ENCODE measurements around the gene ZNF217. TPM values are rescaled to one million over a fixed set of nuclear protein-coding genes. Genes with fewer than 3 reads are reported as not detected.

The ZNF217 gene
- polyA plus RNA-seq, 2 of the 4 experiments (the other 2 are of a cell fraction), result 22.2 to 30.5 TPM

- no peak for TF ChIP-seq RARB (CRISPR knock-in tag; IDR thresholded peaks at IDR 0.05)
- no peak for TF ChIP-seq KDM1A (IDR thresholded peaks at IDR 0.05; ENCODE audit: low read depth)
- TF ChIP-seq, protein P1, sequence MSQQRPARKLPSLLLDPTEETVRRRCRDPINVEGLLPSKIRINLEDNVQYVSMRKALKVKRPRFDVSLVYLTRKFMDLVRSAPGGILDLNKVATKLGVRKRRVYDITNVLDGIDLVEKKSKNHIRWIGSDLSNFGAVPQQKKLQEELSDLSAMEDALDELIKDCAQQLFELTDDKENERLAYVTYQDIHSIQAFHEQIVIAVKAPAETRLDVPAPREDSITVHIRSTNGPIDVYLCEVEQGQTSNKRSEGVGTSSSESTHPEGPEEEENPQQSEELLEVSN (IDR thresholded peaks at IDR 0.05; ENCODE audit: borderline replicate concordance, low read depth), result no peak
- TF ChIP-seq CEBPB (IDR thresholded peaks at IDR 0.05), result no peak
- no peak for TF ChIP-seq HEYL (CRISPR knock-in tag; IDR thresholded peaks at IDR 0.05)
- no peak for TF ChIP-seq FOXS1 (CRISPR knock-in tag; IDR thresholded peaks at IDR 0.05)
- no peak for TF ChIP-seq HOXA7 (CRISPR knock-in tag; IDR thresholded peaks at IDR 0.05)
- TF ChIP-seq MAFK (IDR thresholded peaks at IDR 0.05; ENCODE audit: partially characterized antibody), result no peak
- no peak for TF ChIP-seq FOSL2 (IDR thresholded peaks at IDR 0.05)
- TF ChIP-seq FOSL2 (CRISPR knock-in tag; IDR thresholded peaks at IDR 0.05), result no peak
- CTCF ChIA-PET, result interaction anchor here (1.3 kb wide), 1 partner anchor 12 kb away, joined by 3 read pairs; no protein-coding TSS in a partner anchor
- H3K4me1 ChIP-seq, result no peaks in the 10 kb centered on the region
- H3K27ac ChIP-seq, result no peak overlapping the region
- no peak overlapping the region for H3K4me2 ChIP-seq
- no peaks in the 10 kb centered on the region for H3K9me3 ChIP-seq
- 70% methylated on average over 7 of the region's 7 CpGs for WGBS (ENCODE audit: missing lambda C conversion rate)
- DNase-seq (ENCODE audit: low read depth in 1 of 2, low spot score in 1 of 2) (no peak), FAIRE-seq (no peak), ATAC-seq (no peak)
- POLR2A ChIA-PET, result no interaction called here
- H3K4me3 ChIP-seq, result no peak overlapping the region
Observed at GRCh38 chr20:53559816-53560215, 33.8 kb downstream of the ZNF217 start.

DNA sequence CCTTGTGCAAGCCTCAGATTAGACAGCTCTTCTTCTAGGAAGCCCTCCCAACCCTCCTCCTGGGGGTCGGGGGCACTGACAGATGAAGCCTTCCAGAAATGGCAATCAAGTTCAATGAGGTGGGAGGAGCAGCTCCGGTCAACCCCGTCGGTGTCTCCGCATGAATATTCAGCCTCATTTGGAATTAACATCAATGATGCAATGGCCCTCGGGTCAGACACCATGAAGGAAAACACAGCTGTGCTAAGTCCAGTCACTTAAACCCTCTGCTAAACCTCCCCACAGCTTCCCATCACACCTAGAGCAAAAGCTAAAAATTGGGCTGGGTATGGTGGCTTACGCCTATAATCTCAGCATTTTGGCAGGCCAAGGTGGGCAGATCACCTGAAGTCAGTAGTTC, 36.5 kb downstream of the ZNF217 start:
- no peak overlapping the region for H3K4me2 ChIP-seq
- WGBS (ENCODE audit: missing lambda C conversion rate), result 76% methylated on average over 7 of the region's 7 CpGs
- no peak for DNase-seq (ENCODE audit: low read depth in 1 of 2, low spot score in 1 of 2)
- no peaks in the 10 kb centered on the region for H3K9me3 ChIP-seq
- H3K27ac ChIP-seq, result no peak overlapping the region
- TF ChIP-seq ZNF302 (CRISPR knock-in tag; IDR thresholded peaks at IDR 0.05), result no peak
- no peak for TF ChIP-seq ESRRA (IDR thresholded peaks at IDR 0.05; ENCODE audit: borderline replicate concordance, low read length)
- TF ChIP-seq HEYL (CRISPR knock-in tag; IDR thresholded peaks at IDR 0.05), result no peak
- no peak for TF ChIP-seq SREBF2 (IDR thresholded peaks at IDR 0.05)
- TF ChIP-seq CHD4 (IDR thresholded peaks at IDR 0.05; ENCODE audit: borderline replicate concordance), result no peak
- TF ChIP-seq TFCP2L1 (CRISPR knock-in tag; IDR thresholded peaks at IDR 0.05), result no peak
- TF ChIP-seq KDM5A (IDR thresholded peaks at IDR 0.05), result no peak
- TF ChIP-seq MAZ (IDR thresholded peaks at IDR 0.05; ENCODE audit: borderline replicate concordance, low read depth, low read length), result no peak
- TF ChIP-seq HMGXB4 (CRISPR knock-in tag; IDR thresholded peaks at IDR 0.05; ENCODE audit: borderline replicate concordance), result no peak
- no peak for TF ChIP-seq BHLHE40 (IDR thresholded peaks at IDR 0.05; ENCODE audit: low read depth, low read length)
- TF ChIP-seq, protein P2, sequence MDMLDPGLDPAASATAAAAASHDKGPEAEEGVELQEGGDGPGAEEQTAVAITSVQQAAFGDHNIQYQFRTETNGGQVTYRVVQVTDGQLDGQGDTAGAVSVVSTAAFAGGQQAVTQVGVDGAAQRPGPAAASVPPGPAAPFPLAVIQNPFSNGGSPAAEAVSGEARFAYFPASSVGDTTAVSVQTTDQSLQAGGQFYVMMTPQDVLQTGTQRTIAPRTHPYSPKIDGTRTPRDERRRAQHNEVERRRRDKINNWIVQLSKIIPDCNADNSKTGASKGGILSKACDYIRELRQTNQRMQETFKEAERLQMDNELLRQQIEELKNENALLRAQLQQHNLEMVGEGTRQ (IDR thresholded peaks at IDR 0.05), result no peak
- no peak for TF ChIP-seq RARB (CRISPR knock-in tag; IDR thresholded peaks at IDR 0.05)
- no peak for TF ChIP-seq PBX3 (IDR thresholded peaks at IDR 0.05)
- H3K4me1 ChIP-seq, result no peaks in the 10 kb centered on the region
- ChIA-PET CTCF (interaction anchor here (3.2 kb wide), 1 partner anchor 10 kb away, joined by 16 read pairs; no protein-coding TSS in a partner anchor), POLR2A (no interaction called here)
- H3K4me3 ChIP-seq, result no peak overlapping the region
- no peak for FAIRE-seq
- ATAC-seq, result peak in 1 of 2 experiments; percentile 34; a peak in 1 of 6 replicates

Data from A549 (cell line).